Left renal pelvis (tissue), 4 donors: Measurements from ENCODE around the gene MAD1L1. TPM values are rescaled to one million over a fixed set of nuclear protein-coding genes. Genes with fewer than 3 reads are reported as not detected.

Experiments
- DNase-seq, 4 donors: peaks; one replicate each; pipeline ENCODE4 v3.0.0-alpha.2; 2013; ENCODE audit warnings: low read depth in 4 of 4, low spot score in 3 of 4
- polyA plus RNA-seq, 4 donors: library from polyadenylated mRNA; unstranded; fragments of 120-200 nt; gene quantifications; one replicate each; pipeline ENCODE4 v1.2.1, GENCODE V29; 2013; ENCODE audit not compliant: insufficient read length in 4 of 4

The MAD1L1 gene
- polyA plus RNA-seq, 4 donors: 18.9 to 24.5 (median 21.3) TPM

- no peak for DNase-seq
These were observed 280.0 kb downstream of the MAD1L1 start for GRCh38 chr7:1952781-1953180.

- DNase-seq: no peak
These were observed 280.5 kb downstream of the MAD1L1 start for GRCh38 chr7:1952169-1952760.

GRCh38 chr7:1951600-1951999 lies 281.1 kb downstream of the MAD1L1 start:
- DNase-seq: no peak

- DNase-seq: no peak
These were observed 281.6 kb downstream of the MAD1L1 start for GRCh38 chr7:1951159-1951536.

GRCh38 chr7:1950452-1951158 lies 282.1 kb downstream of the MAD1L1 start:
- no peak for DNase-seq

GRCh38 chr7:1950066-1950451 lies 282.7 kb downstream of the MAD1L1 start:
- no peak for DNase-seq

GRCh38 chr7:1949681-1950055 lies 283.1 kb downstream of the MAD1L1 start:
- DNase-seq: no peak

- DNase-seq: no peak
These were observed 283.7 kb downstream of the MAD1L1 start for GRCh38 chr7:1948887-1949680.

GRCh38 chr7:1948301-1948796 lies 284.4 kb downstream of the MAD1L1 start:
- DNase-seq: no peak

GRCh38 chr7:1947586-1948217 lies 285.0 kb downstream of the MAD1L1 start:
- no peak for DNase-seq

GRCh38 chr7:1946773-1947450 lies 285.8 kb downstream of the MAD1L1 start:
- DNase-seq: no peak

GRCh38 chr7:1946025-1946772 lies 286.5 kb downstream of the MAD1L1 start:
- DNase-seq: no peak

- DNase-seq: no peak
These were observed 287.2 kb downstream of the MAD1L1 start for GRCh38 chr7:1945558-1945957.

- no peak for DNase-seq
These were observed 288.0 kb downstream of the MAD1L1 start for GRCh38 chr7:1944619-1945210.

- no peak for DNase-seq
These were observed 288.7 kb downstream of the MAD1L1 start for GRCh38 chr7:1943933-1944618.

GRCh38 chr7:1943326-1943725 lies 289.4 kb downstream of the MAD1L1 start:
- DNase-seq: no peak

- DNase-seq: no peak
These were observed 289.8 kb downstream of the MAD1L1 start for GRCh38 chr7:1942941-1943289.

GRCh38 chr7:1942243-1942940 lies 290.4 kb downstream of the MAD1L1 start:
- DNase-seq: no peak
